ES-I3 (cell line): ENCODE data around the gene FERMT1.
"Not testable (repeated sequence)": the region's sequence is repeated elsewhere in the genome, so short reads cannot be mapped to it uniquely, and the experiment has no call there.

ENCODE experiments used
- H3K36me3 ChIP-seq: 2 replicates; pipeline ENCODE4 v1.6.1; 2013; ENCODE audit warnings: mild to moderate bottlenecking, low read length, control low read depth, moderate library complexity; ENCODE audit not compliant: insufficient read depth
- H3K4me1 ChIP-seq: 2 replicates; pipeline ENCODE4 v1.6.1; 2013; ENCODE audit warnings: mild to moderate bottlenecking, control low read depth, low read length; ENCODE audit not compliant: insufficient read depth
- H3K9ac ChIP-seq: 2 replicates; pipeline ENCODE4 v1.6.1; 2013; ENCODE audit warnings: low read depth, mild to moderate bottlenecking, low read length, moderate library complexity
- H3K9me3 ChIP-seq: 2 replicates; pipeline ENCODE4 v1.6.1; 2013; ENCODE audit warnings: mild to moderate bottlenecking, low read length, moderate library complexity; ENCODE audit not compliant: control insufficient read depth, insufficient read depth

Gene FERMT1

GRCh38 chr20:6127825-6128224 is 5.0 kb upstream of the FERMT1 start:
- no peaks in the 10 kb centered on the region for H3K4me1 ChIP-seq
- H3K36me3 ChIP-seq, result no peaks in the 10 kb centered on the region

GRCh38 chr20:6126846-6127245 is 4.0 kb upstream of the FERMT1 start:
- Histone ChIP-seq H3K36me3 (no peaks in the 10 kb centered on the region), H3K9me3 (no peaks in the 10 kb centered on the region), H3K9ac (no peak overlapping the region)

More at GRCh38 chr20:6127825-6128224, 5.0 kb upstream of the FERMT1 start:
- Histone ChIP-seq H3K9me3 (no peaks in the 10 kb centered on the region), H3K9ac (no peak overlapping the region)

DNA sequence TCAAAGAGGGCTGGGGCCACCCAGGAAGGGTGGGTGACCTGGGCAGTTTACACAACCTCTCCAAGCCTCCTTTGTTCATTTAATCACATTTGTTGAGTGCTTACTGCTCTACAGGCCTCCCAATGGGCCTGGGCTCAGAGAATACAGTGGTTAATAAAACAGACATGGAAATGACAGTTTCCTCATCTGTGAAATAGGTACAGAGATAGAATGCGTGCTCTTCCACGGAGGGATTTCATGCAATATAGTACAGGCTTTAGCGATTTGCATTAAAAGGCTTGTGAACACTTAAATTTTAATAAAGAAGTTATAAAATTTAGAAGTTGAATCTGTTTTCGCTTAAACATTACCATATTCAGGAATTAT is 802 bp upstream of the FERMT1 start:
- peak overlapping the region; percentile 56 for H3K9ac ChIP-seq

More at GRCh38 chr20:6126846-6127245, 4.0 kb upstream of the FERMT1 start:
- no peaks in the 10 kb centered on the region; the same call in 1 of the 2 replicates for H3K4me1 ChIP-seq

GRCh38 chr20:6122111-6122872 is 538 bp downstream of the FERMT1 start:
- Histone ChIP-seq H3K4me1 (peaks cover 24% of the 10 kb centered on the region), H3K36me3 (no peaks in the 10 kb centered on the region), H3K9ac (peak overlapping the region; percentile 56), H3K9me3 (no peaks in the 10 kb centered on the region)

More for the DNA sequence above, 802 bp upstream of the FERMT1 start:
- H3K36me3 ChIP-seq, result no peaks in the 10 kb centered on the region
- no peaks in the 10 kb centered on the region for H3K9me3 ChIP-seq
- H3K4me1 ChIP-seq, result peaks cover 24% of the 10 kb centered on the region

- H3K9me3 ChIP-seq, result no peaks in the 10 kb centered on the region
- H3K4me1 ChIP-seq, result peaks cover 24% of the 10 kb centered on the region
- H3K9ac ChIP-seq, result no peak overlapping the region
- no peaks in the 10 kb centered on the region; the same call in 1 of the 2 replicates for H3K36me3 ChIP-seq
These were observed 1.3 kb downstream of the FERMT1 start for GRCh38 chr20:6121504-6121903.

DNA sequence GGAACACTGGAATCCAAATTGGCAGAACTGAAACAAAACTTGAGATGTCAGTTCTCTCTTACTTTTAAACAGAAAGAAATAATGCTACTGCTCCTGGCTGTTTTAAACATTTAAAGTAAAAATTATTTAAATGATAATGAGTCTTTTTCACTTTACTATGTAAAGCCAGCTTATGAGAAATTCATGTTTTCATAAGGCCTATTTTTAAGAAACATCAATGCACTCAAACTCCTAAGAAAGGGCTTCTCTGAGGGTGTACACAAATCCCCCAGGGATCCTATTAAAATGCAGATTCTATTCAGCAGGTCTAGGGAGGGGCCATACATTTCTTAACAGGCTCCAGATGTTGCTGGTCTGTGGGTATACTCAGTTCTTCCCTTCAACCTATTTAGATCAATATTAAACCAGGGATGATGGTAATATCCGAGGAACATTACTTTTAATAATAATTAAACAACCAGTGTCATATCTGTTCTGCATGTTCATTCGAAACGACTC is 2.3 kb downstream of the FERMT1 start:
- H3K9me3 ChIP-seq, result no peaks in the 10 kb centered on the region
- H3K9ac ChIP-seq, result no peak overlapping the region
- peaks cover 1% of the 10 kb centered on the region; the same call in 1 of the 2 replicates for H3K36me3 ChIP-seq
- H3K4me1 ChIP-seq, result peaks cover 24% of the 10 kb centered on the region

DNA sequence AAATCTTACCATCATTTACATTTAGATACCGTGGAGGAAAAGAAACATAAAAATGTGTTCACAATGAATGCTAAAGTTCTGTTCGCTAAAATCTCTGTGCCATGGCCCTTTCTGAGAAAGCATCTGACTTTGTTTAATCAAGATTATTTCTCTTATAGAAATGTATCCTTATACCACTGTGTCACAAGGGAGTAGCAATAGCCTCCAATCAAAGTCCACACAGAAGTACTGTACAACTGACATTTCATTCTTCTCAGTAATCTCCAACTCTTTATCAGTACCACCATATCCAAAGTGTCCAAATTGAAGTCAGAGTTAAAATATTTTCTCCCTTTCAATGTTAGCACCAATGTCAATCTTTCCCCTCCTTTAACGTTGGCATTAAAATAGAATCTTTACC is 6.1 kb downstream of the FERMT1 start:
- H3K36me3 ChIP-seq, result peaks cover 15% of the 10 kb centered on the region; the same call in 1 of the 2 replicates
- H3K4me1 ChIP-seq, result peaks cover 23% of the 10 kb centered on the region
- no peak overlapping the region for H3K9ac ChIP-seq
- peaks cover 16% of the 10 kb centered on the region; the same call in 1 of the 2 replicates for H3K9me3 ChIP-seq

DNA sequence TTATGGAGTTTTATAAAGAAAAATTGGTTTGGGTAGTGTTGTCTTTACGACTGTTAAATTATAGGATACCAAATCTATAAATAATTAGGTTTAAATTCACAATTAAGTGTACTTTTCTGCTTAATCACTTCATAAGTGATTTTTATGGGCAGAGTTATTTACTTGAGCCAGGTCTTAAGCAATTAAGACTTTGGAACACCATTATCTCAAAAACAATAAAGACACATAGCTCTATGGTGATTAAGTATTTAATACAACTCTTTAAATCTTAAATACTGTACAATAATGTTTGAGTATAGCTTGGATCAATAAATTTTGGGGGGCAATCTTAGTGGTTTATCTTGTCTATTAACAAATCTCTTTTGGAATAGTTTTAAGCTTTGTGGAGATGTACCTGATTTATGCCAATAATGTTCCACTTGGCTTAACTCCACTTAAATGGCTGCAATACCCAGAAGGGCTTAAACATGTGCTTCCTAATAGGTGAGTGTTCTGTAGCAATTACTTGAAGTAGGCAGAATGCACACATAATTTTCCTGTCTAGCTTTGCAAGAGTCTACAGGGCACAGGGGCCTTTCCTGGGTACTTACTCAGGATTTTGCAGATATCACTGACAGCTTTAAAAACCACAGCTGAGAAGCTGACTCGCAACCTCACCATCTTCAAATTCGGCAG is 7.5 kb downstream of the FERMT1 start:
- no peak overlapping the region for H3K9ac ChIP-seq
- peaks cover 15% of the 10 kb centered on the region; the same call in 1 of the 2 replicates for H3K36me3 ChIP-seq
- peaks cover 12% of the 10 kb centered on the region for H3K4me1 ChIP-seq
- H3K9me3 ChIP-seq, result peaks cover 16% of the 10 kb centered on the region; the same call in 1 of the 2 replicates

- Histone ChIP-seq H3K9me3 (peaks cover 16% of the 10 kb centered on the region; the same call in 1 of the 2 replicates), H3K4me1 (peaks cover 6% of the 10 kb centered on the region; the same call in 1 of the 2 replicates), H3K9ac (no peak overlapping the region), H3K36me3 (peaks cover 19% of the 10 kb centered on the region; the same call in 1 of the 2 replicates)
These were observed 8.1 kb downstream of the FERMT1 start for GRCh38 chr20:6114696-6115095.

- no peaks in the 10 kb centered on the region for H3K4me1 ChIP-seq
- H3K36me3 ChIP-seq, result peaks cover 19% of the 10 kb centered on the region; the same call in 1 of the 2 replicates
- peaks cover 16% of the 10 kb centered on the region; the same call in 1 of the 2 replicates for H3K9me3 ChIP-seq
- H3K9ac ChIP-seq, result no peak overlapping the region
These were observed 8.9 kb downstream of the FERMT1 start for GRCh38 chr20:6113951-6114350.

GRCh38 chr20:6112965-6113364 is 9.9 kb downstream of the FERMT1 start:
- Histone ChIP-seq H3K9me3 (peaks cover 16% of the 10 kb centered on the region; the same call in 1 of the 2 replicates), H3K36me3 (peaks cover 19% of the 10 kb centered on the region; the same call in 1 of the 2 replicates)
- not testable (repeated sequence) for H3K9ac ChIP-seq, H3K4me1 ChIP-seq

- peaks cover 7% of the 10 kb centered on the region; the same call in 1 of the 2 replicates for H3K9me3 ChIP-seq
- H3K9ac ChIP-seq, result no peak overlapping the region
- 0 out of 2 replicates have a peak, but pooled peaks cover 6% of the 10 kb centered on the region for H3K4me1 ChIP-seq
- peaks cover 5% of the 10 kb centered on the region; the same call in 1 of the 2 replicates for H3K36me3 ChIP-seq
These were observed 14.5 kb downstream of the FERMT1 start for GRCh38 chr20:6108330-6108729.

DNA sequence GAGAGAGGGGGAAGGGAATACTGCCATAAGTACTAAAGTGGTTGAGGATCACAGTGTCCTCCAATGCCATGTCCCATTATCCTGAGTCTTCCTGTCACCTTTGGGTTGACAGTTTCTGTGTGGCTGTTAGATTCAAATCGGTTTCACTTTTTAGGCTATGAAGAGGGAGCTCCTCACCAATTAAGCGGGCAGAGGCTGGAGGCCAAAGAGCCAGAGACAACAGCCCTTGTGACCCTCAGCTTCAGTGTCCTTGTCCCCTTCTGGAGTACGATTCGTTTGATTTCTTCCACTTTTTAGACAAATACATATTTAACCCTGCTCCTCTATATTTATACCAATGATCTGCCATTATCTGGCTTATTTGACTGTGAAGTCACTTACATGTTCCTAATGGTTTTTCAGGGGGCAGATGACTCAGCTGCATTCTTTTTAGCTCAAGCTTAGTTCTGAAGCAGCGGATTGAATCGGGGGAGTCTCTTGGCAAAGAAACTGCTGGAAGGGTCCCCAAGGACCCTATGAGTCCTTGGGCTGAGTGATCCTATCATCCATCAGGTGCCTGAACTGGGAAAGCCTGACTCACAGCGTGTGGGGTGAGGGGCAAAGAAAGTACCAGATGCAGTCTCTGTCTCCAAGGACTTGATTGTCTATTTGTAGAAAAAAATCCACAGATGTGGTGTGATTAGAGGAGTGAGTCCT is 18.2 kb downstream of the FERMT1 start:
- H3K9me3 ChIP-seq, result no peaks in the 10 kb centered on the region

DNA sequence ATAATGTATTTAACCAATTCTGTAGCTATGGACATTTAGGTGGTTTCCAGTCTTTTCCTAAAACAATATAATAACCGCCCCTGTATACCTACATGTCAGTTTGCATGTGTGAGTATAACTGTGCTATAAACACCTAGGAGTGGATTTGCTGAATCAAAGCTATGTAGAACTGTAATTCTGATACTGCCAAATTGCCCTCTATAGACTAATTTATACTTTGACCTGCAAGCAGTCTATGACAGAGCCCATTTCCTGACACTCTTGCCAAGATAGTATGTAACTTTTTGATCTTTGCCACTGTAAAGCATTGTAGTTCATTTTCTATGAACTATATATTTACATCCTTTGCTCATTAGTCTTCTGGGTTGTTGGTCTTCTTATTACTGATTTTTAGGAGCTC is 19.5 kb downstream of the FERMT1 start:
- H3K9ac ChIP-seq, result no peak overlapping the region
- H3K9me3 ChIP-seq, result no peaks in the 10 kb centered on the region
- H3K36me3 ChIP-seq, result no peaks in the 10 kb centered on the region; the same call in 1 of the 2 replicates
- H3K4me1 ChIP-seq, result 0 out of 2 replicates have a peak, but pooled peaks cover 6% of the 10 kb centered on the region

More for the DNA sequence above, 18.2 kb downstream of the FERMT1 start:
- Histone ChIP-seq H3K9ac (no peak overlapping the region), H3K36me3 (no peaks in the 10 kb centered on the region; the same call in 1 of the 2 replicates), H3K4me1 (0 out of 2 replicates have a peak, but pooled peaks cover 6% of the 10 kb centered on the region)
